Testis (tissue), 2 donors: ENCODE results near the gene SNF8.

Experiments used
- POLR2A ChIP-seq: fragments of 450-650 bp; IDR thresholded peaks from one replicate; pipeline ENCODE4 v1.6.1; 2017; ENCODE audit warnings: antibody characterized with exemption, mild to moderate bottlenecking, moderate library complexity
- TF ChIP-seq, protein P1 (sequence below), 3 experiments: fragments of 450-650 bp in 2 of 3; fragments of 200-600 bp in 1 of 3; sonication (generic) in 1 of 3; IDR thresholded peaks; one replicate each; pipeline ENCODE4 v1.5.1; 2016 to 2019; ENCODE audit warnings: antibody characterized with exemption in 3 of 3, mild to moderate bottlenecking in 2 of 3, moderate library complexity in 1 of 3

DNA sequence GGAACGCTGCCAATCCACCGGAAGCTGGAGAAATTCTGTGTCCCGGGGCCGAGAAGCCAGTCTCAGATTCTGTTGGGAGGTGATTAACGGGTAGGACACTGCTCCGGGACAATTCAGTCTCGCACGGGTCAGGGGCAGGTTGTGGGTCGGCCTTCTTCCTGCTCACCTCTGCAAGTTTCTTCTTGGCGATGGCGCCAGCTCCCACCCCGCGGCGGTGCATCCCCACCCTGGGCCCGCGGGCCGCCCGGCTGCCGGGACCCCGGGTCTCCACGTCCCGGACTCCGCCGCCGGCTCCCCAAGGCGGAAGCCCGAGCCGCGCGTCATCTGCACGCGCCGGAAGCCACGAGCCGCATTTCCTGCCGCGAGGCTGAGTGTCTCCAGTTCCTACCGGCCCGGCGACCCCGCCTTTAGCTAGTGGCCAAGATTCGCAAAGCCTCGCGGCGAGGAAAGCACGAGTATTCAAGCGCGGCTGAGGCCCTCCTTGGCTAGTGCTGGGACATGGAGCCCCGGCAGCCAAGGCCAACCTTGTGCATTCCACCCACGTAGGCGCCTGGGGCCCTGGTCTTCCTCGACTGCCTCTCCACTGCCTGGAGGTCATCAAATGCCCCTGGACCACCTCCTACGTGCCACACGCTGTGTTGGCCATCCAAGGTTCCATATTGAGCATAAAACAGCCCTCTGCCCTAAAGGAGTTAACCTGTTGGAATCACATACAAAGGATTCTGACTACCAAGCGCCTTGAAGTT, at the start of gene SNF8:
- TF ChIP-seq, protein P1, sequence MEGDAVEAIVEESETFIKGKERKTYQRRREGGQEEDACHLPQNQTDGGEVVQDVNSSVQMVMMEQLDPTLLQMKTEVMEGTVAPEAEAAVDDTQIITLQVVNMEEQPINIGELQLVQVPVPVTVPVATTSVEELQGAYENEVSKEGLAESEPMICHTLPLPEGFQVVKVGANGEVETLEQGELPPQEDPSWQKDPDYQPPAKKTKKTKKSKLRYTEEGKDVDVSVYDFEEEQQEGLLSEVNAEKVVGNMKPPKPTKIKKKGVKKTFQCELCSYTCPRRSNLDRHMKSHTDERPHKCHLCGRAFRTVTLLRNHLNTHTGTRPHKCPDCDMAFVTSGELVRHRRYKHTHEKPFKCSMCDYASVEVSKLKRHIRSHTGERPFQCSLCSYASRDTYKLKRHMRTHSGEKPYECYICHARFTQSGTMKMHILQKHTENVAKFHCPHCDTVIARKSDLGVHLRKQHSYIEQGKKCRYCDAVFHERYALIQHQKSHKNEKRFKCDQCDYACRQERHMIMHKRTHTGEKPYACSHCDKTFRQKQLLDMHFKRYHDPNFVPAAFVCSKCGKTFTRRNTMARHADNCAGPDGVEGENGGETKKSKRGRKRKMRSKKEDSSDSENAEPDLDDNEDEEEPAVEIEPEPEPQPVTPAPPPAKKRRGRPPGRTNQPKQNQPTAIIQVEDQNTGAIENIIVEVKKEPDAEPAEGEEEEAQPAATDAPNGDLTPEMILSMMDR (IDR thresholded peaks at IDR 0.05): no peak
- TF ChIP-seq POLR2A: no peak
